Fibroblast of skin of right quadriceps (primary cell): Measurements from ENCODE around the gene SULT2B1.
"Not testable (repeated sequence)": the region's sequence is repeated elsewhere in the genome, so short reads cannot be mapped to it uniquely, and the experiment has no call there.

ENCODE experiments used
- DNase-seq: peaks from one replicate; pipeline ENCODE4 v3.0.0-alpha.2; 2013

SULT2B1 gene

DNA sequence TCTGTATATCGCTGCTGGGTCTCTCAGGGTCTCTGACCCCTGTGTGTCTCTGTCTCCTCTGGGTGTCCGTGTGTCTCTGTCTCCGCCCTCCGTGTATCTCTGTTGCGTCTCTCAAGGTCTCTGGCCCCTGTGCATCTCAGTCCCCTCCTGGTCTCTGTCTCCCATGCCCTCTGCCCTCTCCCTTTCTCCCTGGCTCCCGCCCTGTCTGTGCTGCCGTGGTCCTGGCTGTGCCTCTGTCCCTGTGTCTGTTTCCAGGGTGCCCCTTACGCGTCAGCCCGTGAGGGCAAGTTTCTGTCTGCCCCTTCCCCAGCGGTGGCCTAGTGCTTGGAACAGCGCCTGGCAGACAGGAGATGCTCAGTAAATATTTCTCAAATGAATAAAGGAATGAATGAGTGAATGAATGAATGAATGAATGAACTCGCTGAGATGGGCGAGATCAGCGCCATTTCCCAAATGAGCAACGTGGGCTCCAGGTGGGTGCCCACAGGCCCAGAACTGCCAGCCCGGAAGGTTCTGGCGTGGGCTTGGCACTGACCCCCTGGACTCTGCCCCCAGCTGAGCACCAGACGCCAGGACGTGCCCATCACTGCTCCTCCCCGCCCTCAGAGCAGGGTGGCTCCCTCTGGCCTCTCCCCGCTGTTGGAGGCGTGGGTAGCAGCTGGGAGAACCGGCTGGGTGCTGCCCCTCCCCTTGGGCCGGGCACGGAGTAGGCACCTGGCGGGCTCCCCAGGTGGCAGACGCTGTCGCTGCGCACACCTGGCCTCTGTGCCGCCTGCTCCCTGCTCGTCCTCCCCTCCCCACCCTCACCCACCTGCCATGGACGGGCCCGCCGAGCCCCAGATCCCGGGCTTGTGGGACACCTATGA, at the start of gene SULT2B1:
Gene SULT2B1 (plus strand): TSS at position 736 of the 866 bp plus-strand sequence. CDS start 81 bp downstream, at position 817.
- DNase-seq, result no peak

DNA sequence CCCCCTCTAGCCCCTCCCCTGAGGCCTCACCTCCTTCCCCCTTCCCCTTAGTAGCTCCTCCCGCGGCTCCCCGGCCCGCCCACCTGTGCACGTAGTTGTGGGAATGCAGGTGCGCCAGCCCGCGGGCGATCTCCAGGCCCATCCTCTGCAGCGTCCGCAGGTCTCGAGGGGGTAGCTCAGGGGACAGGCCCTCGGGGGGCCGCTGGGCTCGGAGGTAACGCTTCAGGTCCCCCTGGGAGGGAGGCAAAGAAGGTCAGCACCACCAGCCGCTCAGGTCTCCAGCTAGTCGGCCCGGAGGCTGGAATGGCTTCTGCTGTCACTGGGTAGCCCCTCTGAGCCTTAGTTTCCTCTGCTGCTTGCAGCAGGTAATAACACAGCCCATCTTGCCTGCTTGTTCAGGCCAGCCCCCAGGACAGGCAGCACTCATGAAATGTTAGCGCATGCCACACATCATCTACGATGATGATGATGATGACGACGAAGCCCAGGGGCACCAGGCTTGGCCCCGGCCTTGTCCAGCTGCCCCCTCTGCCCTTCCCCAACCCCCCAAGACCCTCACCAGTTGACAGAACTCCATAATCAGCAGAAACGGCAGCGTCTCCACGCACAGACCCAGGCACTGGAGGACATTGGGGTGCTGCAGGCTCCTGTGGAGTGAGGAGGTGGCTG, 49.5 kb upstream of the SULT2B1 start:
- DNase-seq, result no peak

GRCh38 chr19:48506138-48506733, 45.7 kb upstream of the SULT2B1 start:
- peak; percentile 54 for DNase-seq

DNA sequence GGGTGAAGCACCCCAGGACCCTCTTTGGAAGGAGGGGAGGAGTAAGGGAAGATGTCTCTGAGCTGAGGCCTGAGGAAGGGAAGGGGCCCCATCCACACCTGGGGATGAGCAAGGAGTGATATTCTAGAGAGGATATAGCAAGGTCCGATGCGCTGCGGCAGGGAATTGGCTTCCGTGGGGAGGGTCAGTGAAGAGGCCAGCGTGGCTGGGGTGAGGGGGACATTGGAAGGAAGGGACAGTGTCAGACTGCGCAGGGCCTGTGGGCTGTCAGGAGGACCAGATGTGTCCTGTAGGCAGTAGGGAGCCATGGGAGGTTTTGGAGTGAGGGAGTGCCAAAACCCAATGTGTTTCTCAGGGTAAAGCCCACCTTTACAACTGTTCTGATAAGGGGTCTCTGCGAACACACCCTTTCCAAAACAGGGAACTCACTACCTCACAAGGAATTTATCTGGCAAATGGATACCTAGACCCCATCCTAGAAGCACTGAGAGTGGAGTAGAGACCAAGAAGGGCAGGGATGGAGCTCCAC, 44.0 kb upstream of the SULT2B1 start:
- DNase-seq, result no peak

DNA sequence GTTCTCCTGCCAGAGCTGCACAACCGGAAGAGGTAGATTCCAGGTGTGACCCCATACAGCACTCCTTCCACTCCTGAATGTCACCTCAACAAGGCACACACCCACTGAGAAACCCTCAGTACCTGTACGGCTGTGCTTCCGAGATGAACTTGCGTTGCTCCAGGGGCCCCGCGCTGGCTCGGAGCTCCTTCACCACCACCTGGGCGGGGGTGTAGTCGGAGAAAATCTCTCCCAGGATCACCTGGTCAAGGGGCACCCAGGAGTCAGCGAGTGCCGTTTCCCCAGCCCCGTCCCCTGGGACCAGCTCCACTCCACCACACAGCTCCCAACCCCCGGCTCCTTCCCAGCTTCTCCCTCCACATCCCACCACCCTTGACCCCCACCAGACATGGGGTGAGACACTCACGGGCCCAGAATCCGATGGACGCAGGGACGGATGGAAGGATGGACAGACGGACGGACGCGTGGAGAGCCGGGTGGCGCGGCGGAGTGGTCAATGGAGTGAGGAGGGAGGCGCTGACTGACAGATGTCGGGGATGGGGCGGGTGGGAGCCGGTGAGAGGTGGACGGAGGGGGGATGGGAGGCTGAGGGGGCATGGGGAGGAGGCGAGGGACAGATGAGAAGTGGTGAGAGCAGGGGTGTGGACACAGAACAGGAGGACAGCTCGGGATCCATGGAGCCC, 43.1 kb upstream of the SULT2B1 start:
- no peak for DNase-seq

DNA sequence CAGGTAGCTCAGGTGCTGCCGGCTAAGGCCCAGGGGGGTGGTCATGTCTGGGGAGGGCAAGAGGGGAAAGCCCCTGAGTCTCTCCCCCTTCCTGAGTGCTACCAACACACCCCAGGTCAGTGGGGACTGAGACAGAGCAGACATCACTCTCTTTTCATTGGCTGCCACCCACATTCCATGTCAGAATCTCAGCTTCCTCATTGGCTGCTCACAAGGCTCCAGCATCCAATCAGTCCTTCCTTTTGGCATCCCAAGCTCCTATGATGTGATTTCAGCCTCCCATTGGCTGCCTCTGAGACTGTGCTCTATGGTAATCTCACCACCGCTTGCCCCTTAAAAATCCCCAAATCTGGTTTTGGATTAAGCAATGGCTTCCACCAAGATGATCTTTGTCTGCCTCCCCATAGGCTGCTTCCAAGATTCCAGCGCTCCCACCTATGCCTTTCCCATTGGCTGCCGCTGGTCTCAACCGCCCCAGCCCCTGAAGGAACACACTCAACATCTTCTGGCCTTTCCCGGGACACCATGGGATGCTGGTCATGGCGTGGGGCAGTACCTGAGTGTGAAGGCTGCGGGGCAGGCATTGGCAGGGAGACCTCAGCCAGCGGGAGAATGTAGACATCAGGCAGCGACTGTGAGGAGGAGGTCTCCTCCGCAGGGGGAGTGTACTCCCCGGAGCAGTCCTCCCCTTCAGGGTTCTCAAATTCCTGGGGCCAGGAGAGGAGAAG, 42.3 kb upstream of the SULT2B1 start:
- no peak for DNase-seq

DNA sequence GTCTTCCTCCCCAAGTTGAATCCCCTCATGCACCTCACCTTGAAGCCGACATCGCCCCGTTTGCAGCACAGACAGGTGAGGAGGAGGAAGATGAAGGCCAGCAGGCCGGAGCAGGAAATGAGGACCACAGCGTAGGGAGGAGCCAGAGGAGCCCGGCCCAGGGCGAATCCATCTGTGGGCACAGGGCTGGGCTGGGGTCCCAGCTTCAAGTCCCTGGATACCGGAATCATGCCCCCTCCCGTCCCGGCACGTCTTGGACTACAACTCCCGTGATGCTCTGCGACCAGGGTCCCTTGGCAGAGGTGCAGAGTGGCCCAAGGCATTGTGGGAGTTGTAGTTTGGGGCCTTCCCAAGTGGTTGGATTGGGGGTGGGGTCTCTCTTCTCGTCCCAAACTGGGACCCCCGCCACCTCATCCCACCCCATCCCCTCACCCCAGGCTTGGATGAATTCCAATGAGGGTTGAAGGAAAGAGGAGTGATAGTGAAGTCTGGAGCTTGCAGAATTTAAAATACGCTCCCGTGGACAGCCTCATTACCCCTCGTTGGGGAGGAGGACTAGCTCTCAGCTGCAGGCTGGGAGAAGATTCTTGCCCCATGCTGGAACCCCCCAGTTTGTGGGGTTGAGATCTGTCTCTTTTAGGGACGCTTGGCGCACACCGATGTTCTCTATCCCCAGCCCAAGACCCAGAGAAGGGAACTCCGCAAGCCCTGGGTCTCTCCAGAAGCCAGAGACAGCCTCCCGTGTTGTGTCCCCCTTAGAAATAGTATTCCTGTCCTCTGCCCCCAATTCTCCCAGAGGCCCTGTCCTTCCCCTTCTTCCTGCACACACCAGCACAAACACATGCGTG, 41.3 kb upstream of the SULT2B1 start:
- DNase-seq, result peak; percentile 42

DNA sequence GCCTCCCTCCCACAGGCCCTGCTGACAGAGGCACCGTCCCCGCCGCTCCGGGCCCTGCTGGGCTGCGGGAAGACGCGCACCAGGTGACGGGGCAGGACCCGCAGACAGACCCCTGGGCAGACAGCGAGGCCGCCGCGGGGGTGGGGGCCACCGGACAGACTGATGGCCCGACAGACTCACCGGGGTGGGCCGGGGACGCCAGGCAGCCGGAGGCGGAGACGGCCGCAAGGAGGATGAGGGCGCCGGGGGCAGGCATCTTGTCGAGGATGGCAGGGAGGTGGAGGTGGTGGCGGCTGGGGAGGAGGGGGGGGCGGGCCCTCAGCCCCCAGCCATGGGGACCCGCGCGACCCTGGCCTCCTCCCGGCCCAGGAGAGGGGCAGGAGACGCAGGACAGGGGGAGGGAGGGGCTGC, 40.6 kb upstream of the SULT2B1 start:
- DNase-seq, result no peak

DNA sequence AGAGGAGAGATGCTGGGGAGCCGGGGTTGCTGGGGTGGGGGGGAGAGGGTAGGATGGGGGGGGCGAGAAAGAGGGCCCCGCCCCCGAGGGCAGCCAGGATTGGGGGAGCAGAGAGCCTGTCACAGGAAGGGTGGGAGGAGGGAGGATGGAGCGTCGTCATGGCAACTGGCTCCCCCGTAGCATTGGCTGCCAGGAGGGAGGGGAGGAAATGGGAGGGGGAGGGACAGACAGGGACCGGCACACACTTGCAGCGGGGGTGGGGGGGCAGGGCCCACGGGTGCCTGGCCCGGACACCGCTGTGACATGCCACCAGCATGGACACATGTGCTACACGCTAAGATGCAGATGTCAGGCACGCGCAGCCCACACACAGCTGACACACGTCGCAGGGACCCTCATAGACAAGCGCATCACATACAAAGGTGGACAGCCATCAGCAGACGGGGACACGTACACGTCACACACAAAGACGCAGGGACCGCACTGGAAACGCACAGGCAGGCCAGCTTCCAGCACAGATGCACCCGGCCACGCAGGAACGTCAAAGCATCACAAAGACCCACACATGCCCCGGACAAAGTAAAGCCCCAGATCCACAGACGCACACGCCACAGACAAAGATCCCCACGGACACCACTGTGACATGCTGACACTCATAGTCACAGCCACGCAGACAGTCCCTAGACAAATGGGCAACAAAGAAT, 40.0 kb upstream of the SULT2B1 start, which contains the start of gene LMTK3:
Gene LMTK3 (minus strand): TSS at position 36 of the 704 bp plus-strand sequence. CDS start 259 bp downstream, outside the sequence.
- DNase-seq, result peak; percentile 67

DNA sequence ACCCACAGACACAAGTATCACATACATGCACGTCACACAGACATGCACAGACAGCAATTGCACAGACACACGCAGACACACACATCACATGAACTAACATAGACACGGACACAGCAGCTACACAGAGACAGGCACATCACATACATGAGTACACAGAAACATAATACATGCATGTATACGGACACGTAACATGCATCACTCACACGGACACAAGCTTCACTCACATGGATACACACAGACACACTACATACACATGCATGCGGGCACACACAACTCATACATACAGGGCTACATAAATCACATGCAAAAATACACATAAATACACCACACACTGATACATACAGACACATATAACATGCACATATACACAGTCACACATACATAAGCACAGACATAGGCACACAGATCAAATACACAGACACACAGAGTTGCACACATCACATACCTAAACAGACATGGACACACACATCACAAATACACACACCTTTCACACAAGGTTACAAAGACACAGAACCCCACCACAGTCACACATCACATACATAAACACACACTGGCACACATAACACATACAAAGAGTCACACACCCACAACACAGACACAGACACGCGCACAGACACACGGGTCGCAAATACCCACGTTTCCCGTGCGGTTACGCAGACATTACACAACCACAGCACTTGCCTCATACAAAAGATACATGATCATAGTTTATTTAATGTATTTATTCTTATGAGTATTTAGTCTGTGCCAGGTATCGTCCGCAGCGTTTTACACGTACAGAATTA, 39.3 kb upstream of the SULT2B1 start:
- no peak for DNase-seq

DNA sequence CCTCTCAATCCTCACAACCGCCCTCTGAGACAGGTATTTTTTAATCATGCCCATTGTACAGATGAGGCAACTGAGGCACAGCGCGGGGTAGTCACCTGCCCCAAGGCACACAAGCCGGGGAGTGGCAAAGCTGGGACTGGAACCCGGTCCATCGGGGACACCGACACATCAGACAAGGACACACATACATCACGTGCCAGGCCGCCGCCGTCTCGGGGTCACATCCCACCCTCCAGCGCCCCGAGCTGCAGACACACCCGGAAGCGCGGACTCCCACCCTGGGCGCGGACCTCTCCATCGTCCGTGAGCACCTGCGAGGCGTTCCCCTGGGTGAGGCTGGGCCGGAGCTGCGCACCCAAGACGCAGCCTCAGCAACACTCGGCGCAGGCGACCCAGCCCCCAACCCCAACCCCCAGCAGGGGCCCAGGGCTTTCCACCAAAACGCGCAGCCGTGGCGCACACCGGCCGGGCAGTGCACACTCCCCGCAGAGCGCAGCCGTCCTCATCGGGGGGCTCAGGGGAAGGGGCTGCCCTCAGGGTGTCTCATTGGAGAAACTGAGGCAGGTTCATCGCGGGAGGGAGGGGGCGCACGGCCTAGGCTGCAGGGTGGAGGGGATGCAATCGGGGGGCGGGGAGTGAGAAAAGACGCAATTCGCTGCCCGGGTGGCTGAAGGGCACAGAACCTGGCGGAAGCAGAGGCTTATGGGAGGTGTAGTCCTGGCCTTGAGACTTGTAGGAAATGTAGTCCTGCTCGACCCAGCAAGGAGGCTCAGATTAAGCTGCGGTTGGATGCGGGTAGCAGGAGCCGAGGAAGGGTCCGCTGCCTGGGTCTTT, 38.5 kb upstream of the SULT2B1 start:
- DNase-seq, result peak; percentile 55

DNA sequence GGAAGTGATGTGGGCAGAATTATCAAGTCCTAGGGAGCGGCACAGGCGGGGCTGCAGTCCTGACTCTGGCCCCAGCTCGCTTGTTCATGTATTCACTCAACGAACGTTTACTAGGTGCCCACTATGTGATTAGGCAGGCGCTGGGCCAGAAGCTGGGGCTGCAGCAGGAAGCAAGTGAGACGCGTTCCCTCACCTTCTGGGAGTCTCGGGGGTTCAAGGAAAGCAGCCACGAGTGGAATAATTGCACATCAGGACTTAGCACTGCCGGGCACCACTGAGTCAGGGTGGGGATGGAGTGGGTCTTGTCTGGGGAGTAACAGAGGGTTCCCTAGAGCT, 37.9 kb upstream of the SULT2B1 start:
- no peak for DNase-seq

DNA sequence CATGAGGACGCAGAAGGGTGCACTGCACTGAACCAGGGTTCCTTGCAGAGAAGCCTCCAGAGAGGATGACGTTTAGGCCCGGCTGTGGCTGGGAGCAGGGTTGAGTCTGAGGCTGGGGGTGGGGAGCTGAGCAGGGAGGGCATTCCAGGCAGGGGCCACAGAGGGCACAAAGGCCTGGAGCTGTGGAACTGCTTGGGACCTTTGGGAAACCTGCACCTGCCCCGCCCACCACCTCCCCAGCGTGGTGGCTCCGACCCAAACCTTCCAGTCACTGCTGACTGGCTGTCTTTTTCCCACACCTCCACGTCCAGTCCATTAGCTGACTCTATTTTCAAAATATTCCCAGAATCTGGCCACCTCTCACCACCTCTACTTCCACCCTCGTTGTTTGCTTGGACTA, 35.4 kb upstream of the SULT2B1 start:
- DNase-seq, result no peak

DNA sequence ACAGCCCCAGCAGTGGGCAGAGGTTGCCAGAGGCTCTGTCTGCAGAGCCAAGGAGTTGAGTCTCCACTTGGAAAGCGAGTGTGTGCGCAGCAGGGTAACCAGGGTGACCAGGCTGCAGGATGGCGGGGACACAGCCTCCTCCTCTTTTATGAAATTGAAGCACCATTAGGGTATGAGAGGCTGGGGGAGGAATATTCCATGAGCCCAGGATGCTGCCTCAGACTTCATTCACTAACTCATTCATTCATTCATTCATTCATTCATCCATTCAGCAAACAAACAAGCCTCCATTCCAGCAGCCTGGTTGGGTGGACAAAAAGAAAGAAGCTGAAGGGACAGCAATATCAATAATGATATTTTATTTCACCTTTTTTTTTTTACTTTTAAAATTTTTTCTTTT, 33.8 kb upstream of the SULT2B1 start:
- no peak for DNase-seq

GRCh38 chr19:48519426-48519825, 32.5 kb upstream of the SULT2B1 start:
- DNase-seq, result not testable (repeated sequence)

GRCh38 chr19:48520134-48520533, 31.8 kb upstream of the SULT2B1 start:
- no peak for DNase-seq

DNA sequence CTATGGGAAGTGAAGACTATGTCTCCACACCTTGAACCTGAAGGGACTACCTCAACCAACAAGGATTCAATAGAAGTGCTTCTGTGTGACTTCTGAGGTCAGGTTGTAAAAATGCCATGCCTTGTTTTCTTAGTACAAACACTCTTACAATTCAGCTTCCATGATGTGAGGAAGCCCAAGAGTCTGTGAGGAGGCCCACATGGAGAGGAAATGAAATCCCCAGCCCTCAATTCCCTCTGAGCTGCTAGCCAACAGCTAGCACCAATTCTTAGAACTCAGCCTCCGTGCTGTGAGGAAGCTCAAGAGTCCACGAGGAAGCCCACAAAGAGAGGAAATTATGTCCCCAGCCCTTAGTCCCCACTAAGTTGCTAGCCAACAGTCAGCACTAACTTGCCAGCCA, 27.8 kb upstream of the SULT2B1 start:
- DNase-seq, result no peak

- no peak for DNase-seq
Measured at GRCh38 chr19:48524732-48525131, 27.2 kb upstream of the SULT2B1 start.

GRCh38 chr19:48529156-48529555, 22.8 kb upstream of the SULT2B1 start:
- DNase-seq, result no peak
